Activated CD8-positive, alpha-beta memory T cell treated with anti-CD3 and anti-CD28 coated beads for 36 hours (primary cell): ENCODE results near the gene C9. TPM values are rescaled to one million over a fixed set of nuclear protein-coding genes. Genes with fewer than 3 reads are reported as not detected.
"Not testable (repeated sequence)": the region's sequence is repeated elsewhere in the genome, so short reads cannot be mapped to it uniquely, and the experiment has no call there.

Experiments
- CTCF ChIA-PET: fragments of 350-600 bp; sonication (Branson Sonifier 250); formaldehyde crosslinking; loops from one replicate; lab custom pipeline; 2021; ENCODE audit warnings: antibody characterized with exemption; lab: Charles Lee
- POLR2A ChIA-PET: fragments of 350-600 bp; sonication (Branson Sonifier 250); formaldehyde crosslinking; loops from one replicate; lab custom pipeline; 2021; ENCODE audit warnings: antibody characterized with exemption; lab: Charles Lee
- total RNA-seq, 2 experiments: library from RNA; stranded (reverse); gene quantifications; one replicate each; pipeline ENCODE4 v1.2.3, GENCODE V29; 2021

Gene C9
- total RNA-seq, 2 experiments from 2014 or later: not detected

DNA sequence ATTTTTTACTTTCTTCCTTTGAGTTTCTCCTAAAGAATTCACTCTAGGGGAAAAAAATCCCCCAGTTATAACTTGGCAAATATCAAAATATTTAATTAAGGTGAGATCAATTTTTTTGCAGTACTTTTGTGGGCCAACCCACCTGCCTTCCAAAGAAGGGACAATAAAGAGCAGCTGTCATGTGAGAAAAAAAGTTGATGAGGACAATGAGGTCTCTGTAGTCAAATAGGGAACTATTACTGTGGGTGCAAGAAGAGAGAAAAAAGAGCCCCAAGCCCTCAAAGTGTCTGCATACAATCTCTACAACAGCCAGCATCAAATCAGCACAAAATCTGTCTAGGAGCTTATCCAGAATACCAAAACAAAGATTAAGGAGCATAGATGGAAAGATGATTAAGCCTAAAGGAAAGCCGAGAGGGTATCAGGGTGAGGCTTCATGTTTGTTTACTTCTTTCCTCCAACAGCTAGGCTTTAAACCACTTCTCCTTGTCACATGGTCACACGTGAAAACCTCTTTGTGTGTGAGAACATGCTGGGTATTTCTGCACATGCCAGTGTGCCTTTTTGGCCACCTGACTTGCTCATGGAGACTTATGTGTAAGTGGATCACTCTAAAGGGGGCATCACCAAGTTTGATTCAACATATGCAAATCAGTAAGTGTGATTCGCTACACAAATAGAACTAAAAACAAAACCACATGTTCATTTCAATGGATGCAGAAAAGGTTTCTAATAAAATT is 125.8 kb downstream of the C9 start:
- ChIA-PET CTCF (interaction anchor here (1.3 to 1.5 kb wide), 2 partner anchors 20 to 31 kb away, joined by 3 read pairs; no protein-coding TSS in a partner anchor), POLR2A (no interaction called here)

DNA sequence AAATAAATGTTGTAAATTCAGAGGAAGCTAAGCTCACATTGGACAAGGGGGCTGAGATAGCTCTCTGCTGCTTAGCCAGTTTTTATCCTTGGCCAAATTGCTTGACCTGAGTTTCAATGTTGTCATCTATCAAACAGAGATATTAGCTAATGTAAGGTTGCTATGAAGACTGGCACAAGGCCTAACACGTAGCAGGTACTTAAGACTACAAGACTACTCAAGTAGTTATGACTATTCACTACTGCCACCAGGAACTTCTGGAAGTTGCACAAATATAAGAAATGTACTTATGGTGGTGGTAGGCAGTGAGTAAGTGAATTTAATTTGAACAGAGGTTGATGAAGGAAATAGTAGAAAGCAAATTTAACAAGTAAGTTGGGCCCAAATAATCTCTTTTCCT is 127.6 kb downstream of the C9 start:
- ChIA-PET POLR2A (no interaction called here), CTCF (no interaction called here)

DNA sequence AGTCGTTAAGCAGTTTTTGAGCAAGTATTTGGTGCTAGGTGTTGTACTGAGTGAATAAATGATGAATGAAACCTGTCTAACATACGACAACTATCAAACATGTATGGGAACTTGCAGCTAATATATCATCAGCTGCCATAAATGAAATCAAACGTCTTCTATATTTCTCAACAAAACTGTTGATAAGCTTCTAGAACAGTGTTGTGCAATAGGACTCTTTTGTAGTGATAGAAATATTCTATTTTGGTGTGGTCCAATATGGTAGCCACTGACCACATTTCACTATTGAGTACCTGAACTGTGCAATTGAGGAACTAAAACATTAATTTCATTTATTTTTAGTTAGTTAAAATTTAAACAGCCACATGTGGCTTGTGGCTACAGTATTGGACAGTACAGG is 128.6 kb downstream of the C9 start:
- POLR2A ChIA-PET: no interaction called here

DNA sequence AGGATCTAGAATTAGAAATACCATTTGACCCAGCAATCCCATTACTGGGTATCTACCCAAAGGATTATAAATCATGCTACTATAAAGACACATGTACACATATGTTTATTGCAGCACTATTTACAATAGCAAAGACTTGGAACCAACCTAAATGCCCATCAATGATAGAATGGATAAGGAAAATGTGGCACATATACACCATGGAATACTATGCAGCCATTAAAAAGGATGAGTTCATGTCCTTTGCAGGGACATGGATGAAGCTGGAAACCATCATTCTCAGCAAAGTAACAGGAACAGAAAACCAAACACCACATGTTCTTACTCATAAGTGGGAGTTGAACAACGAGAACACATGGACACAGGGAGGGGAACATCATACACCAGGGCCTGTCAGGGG is 129.8 kb downstream of the C9 start:
- POLR2A ChIA-PET: not testable (repeated sequence)
- CTCF ChIA-PET: interaction anchor here (1.0 kb wide), 1 partner anchor 17 kb away, joined by 3 read pairs; no protein-coding TSS in a partner anchor

More for the DNA sequence above, 128.6 kb downstream of the C9 start:
- CTCF ChIA-PET: no interaction called here

Other genes with a start within 250 kb of the C9 start
- 10 to 100 TPM; 45.3 to 51.9 TPM for gene FYB1, start 144.9 kb downstream of the C9 start, total RNA-seq
- gene DAB2, start 60.5 kb upstream of the C9 start, total RNA-seq: not detected